Posterior vena cava (tissue), 2 donors: ENCODE data around the gene AQR. TPM values are rescaled to one million over a fixed set of nuclear protein-coding genes. Genes with fewer than 3 reads are reported as not detected.

Experiments used
- DNase-seq: peaks from one replicate; pipeline ENCODE4 v3.0.0-alpha.2; 2020; ENCODE audit warnings: low spot score
- intact Hi-C, 2 donors: fragments of 100-400 bp; cut with DNase I; formaldehyde crosslinking; loops; one replicate each; pipeline versions ENCODE4 v1.14.1 to v1.14.2; 2022 to 2023
- total RNA-seq, 2 donors: library from RNA; stranded (reverse); fragmentation: NEBNext Ultra II Directional; extraction: Animal tissue kit (Norgen Biotek cat#: 25700); gene quantifications; one replicate each; pipeline ENCODE4 v1.2.1, GENCODE V29; 2021
- donor health status: DM: yes; HTN: yes; CAD: no.
- donor health status: DM: yes; HTN: yes; CAD: no.

Gene AQR
- total RNA-seq, 2 donors from 2014 or later = 25.9 to 28.0 TPM

DNA sequence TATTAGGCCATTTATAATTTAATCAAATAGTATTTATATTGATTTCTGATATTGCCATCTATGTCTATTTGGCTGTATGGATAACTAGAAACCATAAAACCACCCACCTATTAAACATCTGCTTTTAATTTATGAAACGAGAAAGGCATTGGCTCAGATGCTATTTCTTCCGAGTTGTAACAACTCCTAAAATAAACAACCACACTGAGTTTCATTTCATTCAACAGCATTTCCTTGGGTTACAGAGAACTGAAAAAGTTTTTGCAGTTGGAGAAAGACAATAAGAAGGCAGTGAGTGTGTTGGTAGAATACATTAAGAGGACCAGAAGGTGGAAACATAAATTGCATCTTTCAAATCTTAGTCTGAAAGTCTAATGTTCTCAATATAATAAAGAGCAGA is 79.1 kb downstream of the AQR start:
- DNase-seq = no peak
- intact Hi-C loops = no loop called here

DNA sequence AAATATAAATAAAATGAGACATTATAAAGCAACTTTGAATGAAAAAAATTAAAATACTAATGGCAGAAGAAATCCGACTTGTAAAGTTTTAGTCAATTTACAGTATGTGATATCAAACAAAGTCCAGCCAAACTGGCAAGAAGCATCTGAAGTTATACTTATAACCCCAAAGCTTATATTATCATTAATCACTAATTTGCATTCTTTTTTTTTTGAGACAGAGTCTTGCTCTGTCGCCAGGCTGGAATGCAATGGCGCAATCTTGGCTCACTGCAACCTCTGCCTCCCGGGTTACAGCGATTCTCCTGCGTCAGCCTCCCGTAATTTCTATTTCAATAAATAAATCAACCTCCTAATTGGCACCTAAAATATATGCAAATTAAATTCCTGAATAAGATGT is 80.1 kb downstream of the AQR start:
- DNase-seq = peak; percentile 59
- intact Hi-C loops = no loop called here

DNA sequence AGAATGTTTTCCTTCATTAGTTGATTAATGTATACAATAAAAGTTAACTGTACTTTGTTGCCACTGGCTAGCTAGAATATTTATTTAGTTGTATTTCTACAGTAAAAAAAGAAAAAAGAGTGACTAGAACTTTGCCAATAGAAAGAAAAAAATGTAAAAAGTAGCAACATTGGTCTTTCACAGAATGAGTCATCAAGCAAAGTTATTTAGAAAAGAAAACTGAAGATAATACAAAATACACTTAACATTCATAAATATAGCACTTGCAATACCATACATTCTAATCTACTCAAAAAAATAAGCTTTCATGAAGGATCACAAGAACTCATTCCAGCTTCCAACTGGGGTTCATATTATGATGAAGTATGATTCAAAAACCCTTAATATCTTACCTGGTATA is 83.4 kb downstream of the AQR start:
- no peak for DNase-seq
- intact Hi-C loops = no loop called here

DNA sequence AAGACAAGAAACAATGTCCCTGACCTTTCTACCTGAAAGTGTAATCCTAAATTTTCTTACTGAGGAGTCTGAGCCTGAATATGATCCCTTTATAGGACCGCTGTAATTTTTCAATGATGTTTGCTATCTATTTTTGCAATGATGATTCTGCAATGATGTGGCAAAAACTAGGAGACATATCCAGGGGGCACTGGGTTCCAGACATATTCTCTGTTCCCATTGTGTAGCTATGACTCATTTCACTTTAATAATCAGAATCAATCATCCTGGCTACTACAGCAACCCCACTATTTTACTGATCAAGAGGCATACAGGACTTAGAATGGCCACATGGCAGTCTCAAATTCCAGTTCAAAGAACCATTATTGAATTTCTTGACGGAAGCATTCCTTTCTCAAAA is 85.9 kb downstream of the AQR start:
- no peak for DNase-seq
- intact Hi-C loops = no loop called here

DNA sequence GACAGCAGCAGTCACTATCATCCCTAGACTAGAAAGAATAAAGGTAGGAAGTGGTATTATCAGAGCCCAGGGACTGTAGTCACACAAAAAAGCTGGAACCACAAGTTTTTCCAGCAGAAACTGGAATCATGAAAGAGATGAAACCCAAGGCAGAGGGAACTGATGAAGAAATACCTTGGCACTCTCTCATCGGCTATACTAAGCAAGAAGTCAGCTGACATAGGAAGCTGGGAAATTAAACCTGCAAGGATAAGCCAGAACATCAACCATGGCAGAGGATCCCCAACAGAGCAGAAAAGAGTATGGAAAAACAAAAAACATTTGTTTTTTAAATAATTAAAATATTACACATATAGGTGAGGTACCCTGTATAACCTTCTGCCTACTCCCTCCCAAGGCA is 86.5 kb downstream of the AQR start:
- no peak for DNase-seq
- intact Hi-C loops = no loop called here

DNA sequence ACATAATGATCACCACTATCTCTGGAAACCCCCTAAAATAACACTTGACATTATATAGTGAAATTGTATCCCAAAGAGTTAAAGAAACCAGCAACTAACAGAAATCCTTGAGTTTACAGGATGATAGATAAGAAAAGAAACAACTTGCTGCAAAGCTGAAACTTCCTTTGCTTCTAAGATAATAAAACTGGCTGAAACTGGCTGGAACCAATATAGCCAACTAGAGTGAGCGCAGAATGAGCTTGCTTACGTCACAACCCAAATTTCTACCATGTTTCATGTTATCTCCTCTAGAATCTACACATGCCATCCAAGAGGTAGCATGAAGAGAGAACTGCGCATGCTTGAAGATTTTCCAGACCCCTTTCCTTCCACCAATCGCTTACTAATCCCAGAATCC is 90.4 kb downstream of the AQR start:
- DNase-seq = no peak
- intact Hi-C loops = loop anchor here in 1 of 2 donors (5.0 kb wide), 1 partner anchor 763 kb away; no protein-coding TSS in a partner anchor

DNA sequence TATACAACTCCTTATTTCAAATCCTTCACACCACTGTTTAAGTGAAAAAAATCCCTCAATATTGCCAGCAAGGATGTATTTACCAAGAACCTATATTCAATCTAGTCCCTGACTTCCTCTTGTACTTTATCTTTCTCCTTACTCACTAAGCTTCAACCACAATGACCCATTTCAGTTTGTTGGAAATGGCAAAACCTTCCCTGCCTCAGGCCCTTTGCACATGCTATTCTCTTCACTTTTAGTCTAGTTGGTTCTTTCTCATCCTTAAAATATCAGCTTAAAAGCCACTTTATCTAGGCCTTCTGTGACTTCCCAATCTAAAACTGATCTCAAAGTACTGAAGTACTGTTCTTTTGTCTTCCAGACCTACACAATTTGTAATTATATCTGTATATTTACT is 92.9 kb downstream of the AQR start:
- intact Hi-C loops = loop anchor here in 1 of 2 donors (5.0 kb wide), 1 partner anchor 766 kb away; no protein-coding TSS in a partner anchor

DNA sequence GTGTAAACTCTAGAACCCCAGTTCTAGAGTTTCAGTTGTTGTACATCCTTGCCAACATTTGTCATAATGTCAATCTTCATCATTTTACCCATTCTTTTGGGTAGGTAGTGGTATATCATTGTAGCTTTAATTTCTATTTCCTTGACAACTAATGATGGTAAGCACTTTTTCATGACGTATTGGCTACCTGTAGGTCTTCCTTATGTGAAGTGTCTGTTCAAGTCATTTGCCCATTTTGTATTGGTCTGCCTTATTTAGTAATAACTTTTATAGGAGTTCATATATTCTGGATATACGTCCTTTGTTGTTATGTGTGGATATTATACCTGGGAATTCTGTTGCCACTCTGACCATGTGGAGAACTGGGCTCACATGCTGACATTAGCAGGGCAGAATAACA is 100.4 kb downstream of the AQR start:
- intact Hi-C loops = no loop called here
- DNase-seq = no peak

More for the DNA sequence above, 92.9 kb downstream of the AQR start:
- DNase-seq = no peak

DNA sequence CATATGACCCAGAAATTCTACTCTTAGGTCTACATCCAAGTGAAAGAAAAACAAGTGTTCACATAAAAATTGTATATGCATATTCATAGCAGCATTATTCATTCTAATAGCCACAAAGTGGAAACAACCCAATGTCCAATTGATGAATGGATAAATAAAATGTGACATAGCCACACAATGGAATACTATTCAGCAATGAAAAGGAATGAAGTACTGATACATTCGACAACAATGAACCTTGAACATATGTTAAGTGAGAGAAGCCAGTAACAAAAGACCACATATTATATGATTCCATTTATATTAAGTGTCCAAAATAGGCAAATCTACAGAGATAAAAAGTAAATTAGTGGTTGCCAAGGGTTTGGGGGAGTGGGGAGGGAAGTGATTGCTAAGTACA is 104.0 kb downstream of the AQR start:
- intact Hi-C loops = no loop called here
- DNase-seq = no peak

DNA sequence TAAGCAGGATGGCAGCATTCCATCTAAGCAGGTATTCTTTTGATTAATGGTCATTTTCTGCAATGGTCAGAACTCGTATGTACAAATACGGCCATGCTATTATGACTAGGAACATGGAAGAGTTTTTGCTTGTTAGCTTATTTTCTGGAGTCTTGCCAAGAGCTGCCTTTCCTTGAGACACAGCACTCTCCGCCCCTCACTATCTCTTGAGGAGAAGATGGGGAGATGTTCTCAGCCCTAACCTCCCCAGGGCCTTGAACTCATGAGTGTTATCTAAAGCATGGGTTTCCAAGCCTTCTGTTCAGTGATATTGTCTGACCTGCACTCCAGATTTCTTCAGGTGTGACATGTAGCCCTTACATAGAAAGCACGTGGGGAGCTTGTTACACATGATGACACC is 108.3 kb downstream of the AQR start:
- DNase-seq = no peak
- intact Hi-C loops = no loop called here

DNA sequence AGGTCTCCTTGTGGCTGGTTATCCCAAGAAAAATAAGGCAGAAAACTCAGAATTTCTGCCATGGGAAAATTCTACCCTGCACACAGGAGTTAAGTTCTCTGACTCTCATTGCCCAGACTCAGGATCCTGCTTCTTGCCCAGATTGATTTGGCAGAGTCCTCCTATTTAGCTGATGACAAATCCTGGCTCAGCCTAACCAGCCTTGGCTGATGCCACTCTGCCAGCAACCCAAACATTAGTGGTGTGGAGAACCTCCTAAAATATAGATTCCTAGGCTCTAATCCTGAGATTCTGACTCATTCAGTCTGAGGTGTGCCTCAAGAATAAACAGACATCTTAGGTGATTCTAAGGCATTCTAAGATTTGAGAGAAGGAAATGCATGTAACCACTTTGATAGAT is 113.6 kb downstream of the AQR start:
- DNase-seq = no peak
- intact Hi-C loops = no loop called here

DNA sequence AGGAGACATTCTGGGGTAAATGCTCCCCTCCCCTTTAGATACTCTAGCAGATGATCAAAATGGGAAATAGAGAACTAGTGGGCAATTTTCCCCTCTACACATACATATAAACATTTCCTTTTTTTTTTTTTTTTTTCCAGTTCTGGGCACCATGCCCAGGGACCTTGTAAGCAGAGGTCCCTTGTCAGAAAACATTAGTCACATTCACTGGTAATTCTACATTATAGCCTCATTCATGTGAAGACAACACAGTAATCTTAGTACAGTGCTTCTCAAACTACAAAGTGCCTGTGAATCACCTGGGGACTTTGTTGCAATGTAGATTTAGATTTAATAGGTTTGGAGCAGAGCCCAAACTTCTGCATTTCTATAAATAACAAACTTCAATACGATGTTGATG is 114.1 kb downstream of the AQR start:
- DNase-seq = no peak
- intact Hi-C loops = no loop called here

DNA sequence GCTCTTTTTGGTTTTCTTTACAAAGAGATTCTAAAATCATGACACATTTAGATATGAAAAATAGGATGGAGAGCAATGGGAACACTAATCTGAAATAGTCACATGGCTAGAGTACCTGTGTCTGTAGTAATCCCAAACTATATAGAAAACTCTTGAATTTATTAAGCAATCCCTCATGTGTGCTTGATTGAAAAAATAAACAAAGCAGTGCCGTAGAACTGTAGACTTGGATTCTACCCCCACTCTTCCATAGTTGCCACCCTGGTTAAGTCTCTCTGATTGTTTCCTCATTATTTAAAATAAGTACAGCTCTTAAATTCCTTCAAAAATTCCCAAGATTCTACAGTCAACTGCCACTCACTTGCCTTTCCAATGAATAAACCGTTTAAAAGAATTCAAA is 115.3 kb downstream of the AQR start:
- intact Hi-C loops = no loop called here
- DNase-seq = no peak

DNA sequence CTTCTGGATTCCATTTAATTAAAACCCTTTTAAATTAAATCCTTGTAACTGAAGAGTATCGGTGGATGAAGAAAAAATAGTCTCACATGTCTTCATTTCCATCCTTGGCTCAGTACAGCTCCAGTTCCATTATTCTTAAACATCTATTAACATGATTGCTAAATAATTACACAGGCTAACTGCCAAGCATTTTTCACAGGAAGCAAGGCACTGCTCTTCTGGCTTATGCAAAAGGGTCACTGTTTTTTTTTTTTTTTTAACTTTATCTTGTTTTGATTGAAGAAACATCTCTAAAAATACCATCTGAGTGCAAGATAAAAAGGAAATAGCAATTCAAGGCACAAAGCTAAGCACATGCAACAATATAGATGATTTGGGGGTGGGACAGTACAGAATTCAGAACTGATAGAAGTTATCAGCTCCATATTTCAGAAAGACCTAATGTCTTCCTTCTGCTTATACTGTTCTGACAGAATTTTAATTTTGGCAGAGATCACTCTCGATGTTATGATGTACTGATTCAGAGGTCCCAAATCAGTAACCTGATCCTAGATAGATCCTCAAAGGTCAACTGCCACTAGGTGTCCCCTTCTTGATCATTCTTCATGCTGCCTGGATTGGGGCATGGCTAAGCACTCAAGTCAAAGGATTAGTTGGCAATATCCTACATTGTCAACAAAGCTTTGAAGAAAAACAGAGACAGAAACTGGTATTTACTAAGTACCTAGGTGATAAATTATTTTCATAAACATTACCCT is 116.4 kb downstream of the AQR start:
- DNase-seq = no peak
- intact Hi-C loops = no loop called here

DNA sequence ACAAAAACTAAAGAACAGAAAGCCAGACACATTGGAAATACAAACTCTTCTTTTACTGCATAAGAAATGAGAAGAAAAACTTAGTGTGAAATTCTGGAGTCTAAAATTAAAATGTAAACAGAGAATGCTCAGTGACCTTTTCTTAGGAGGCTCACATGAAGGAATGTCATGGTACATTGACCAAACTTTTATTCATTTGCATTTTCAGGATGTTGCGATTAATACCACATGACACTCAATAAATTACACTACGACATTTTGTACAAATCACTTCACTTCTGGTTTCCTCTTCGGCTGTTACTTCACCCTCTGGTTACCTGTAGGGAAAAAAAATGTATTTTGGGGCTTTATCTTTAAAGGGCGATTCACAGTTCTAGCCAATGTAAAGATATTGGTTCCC is 117.8 kb downstream of the AQR start:
- no peak for DNase-seq
- intact Hi-C loops = no loop called here

DNA sequence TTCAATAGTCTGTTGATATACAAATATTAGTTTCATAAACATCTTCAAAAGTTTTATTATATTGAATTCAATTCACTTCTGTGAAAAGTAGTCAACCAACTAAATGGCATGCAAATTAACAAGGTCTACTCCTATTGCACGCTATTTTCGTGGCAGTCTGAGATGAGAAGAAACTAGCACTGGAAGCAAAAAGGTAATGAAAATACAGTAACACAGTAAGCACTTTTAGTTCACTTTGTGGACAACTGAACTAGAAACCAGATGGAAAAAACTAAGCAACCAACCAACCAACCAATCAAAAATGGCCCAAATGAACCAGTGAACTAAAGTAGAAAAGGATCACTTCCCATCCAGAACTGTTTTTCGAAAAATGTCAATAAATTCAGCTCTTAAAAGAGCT is 118.5 kb downstream of the AQR start:
- DNase-seq = no peak
- intact Hi-C loops = no loop called here

DNA sequence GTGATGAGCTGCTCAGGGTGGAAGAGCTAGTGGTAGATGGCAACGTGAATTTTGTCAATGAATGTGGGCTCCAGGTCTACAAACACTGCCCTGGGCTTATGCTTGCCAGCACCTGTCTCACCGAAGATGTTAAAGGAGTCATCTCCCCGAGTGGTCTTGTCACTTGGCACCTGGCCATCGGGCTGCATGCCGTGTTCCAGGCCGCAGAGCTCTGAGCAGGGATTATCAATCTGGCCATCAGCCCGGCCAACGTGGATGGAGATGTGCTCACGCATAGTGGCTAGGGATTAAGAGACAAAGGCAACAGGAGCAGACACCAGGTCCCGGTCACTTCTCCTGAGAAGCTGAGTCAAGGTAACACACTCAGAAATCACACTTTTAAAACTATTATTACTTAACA is 119.4 kb downstream of the AQR start:
- peak; percentile 75 for DNase-seq
- intact Hi-C loops = no loop called here

DNA sequence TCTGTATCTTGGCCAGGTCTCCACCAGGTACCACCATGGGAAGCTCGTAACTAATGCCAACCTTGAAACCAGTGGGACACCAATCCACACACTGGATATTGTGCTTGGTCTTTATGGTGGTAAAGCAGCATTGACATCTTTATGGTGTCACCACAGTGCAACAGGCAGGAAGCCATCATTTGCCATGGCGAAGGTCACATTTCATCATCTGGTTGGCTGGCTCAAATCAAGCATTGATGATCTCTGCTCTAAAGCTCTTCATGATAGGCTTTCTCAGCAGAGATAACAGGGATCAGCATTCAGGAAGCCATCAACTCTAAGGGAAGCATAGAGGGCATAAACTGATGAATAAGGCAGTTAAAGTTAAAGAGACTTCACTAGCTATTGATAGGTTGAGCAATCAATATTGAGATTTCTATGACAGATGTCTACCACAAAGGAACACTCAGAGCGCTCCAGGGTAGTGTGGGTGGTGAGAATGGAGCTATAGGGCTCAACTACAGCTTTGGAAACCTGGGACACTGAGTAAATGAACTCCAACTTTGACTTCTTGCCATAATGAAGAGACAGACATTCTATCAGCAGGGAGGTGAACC is 120.1 kb downstream of the AQR start:
- DNase-seq = no peak
- intact Hi-C loops = no loop called here

DNA sequence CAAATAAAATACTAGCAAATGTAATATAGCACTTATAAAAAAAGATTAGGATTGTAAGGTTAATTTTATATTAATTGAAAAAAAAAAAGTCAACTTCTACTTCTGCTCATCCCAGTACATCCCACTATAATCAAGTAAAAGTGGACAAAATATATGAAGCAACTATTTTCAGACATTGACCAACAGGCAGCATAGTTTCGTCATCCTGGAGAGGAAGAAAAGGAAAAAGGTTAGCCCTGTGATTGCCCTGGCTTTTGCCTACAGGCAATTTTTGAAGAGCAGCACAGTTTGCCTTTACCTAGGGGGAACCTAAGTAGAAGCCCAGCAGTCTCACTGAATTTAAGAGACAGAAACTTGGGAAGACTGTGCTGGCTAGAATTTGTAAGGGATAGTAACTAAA is 121.9 kb downstream of the AQR start:
- DNase-seq = no peak
- intact Hi-C loops = no loop called here

DNA sequence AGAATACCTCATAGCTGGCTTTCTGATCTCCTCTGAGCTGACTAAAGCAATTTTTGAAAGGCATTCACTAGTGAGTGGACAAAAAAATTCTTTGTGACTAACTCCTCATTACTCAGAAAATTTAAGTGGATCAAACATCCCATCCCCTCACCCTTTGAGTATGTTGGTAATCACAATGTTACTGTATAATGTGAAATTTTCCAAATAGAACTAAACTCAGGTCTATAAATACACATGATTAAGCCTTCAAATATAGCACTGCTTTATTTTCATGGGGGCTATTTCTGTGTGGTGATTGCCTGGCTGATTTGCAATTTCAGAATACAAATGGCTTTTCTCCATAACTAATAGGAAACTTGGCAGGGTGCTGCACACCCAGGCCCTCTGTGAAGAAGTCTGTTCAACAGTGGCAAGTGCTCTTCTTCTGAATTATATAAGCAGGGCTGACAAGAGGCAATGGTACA is 128.2 kb downstream of the AQR start:
- intact Hi-C loops = no loop called here
- no peak for DNase-seq

DNA sequence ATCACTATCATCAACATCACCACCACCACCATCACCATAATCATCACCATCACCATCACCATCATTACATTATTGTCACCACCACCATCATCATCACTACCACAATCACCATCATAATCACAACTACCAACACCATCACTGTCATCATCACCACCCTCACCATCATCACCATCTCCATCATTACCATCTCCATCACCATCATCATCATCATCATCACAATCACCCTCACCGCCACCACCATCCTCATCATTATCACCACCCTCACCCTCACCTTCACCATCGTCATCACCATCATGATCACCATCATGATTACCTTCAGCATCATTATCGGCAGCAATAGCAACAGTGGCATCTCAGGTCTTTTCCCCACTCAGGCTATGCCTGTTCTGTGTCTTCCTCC is 131.3 kb downstream of the AQR start:
- intact Hi-C loops = no loop called here
- DNase-seq = no peak
